Measurements from ENCODE around the gene DENND4A.

Gene DENND4A

DNA sequence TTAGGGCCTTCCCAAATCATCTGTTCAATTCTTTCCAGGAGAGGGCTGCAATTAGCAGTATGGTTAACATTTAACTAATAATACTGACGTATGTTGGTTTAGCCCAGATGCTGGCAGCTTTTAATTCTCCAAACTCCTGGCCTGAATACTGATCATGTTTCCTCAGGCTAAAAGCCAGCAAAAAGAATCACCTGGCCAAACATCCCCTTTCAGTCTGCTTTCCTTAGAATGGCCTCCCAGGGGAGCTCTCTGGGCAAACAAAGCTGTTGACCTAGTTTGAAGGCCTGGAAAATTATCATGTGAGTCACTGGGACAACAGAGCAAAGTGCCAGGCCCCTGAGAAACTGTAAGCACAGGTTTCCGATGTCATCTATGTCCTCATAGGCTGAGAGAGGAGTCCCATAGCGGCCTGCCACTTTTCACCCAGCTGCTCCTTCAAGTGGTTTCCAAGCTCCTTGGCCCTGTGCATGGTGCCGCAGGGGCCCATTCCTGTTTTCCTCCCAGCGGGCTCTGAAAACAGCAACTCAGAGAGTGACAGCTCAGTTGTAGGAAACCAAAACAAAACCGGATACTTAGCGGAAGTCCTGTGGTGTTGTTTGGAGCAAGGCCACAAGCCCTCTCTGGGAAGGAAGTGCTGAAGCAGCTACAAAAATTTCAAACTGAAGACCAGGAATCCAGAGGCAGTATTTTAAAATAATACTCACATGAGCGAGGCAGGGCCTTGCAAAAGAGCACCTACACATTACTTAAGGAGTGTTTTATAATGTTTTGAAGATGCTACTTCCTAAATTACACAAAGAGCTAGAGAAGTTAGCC lies 40.7 kb upstream of the DENND4A start:
- no peaks in the 10 kb centered on the region for H3K9me3 ChIP-seq (ENCODE audit: low read length)
- H3K9ac ChIP-seq (ENCODE audit: low read length): no peak overlapping the region
- no peaks in the 10 kb centered on the region for H3K36me3 ChIP-seq (ENCODE audit: insufficient read depth, low read length)
- peak overlapping the region in 1 of 2 donors; percentile 46 for H3K4me3 ChIP-seq (ENCODE audit: low read depth in 1 of 2, low read length in 2 of 2)
- H3K4me1 ChIP-seq (ENCODE audit: insufficient read depth, low read length): peaks cover 41% of the 10 kb centered on the region
- H3K27ac ChIP-seq (ENCODE audit: low read depth, low read length): peak overlapping the region; percentile 78
- H3K27me3 ChIP-seq (ENCODE audit: control insufficient read depth in 1 of 2, insufficient read depth in 2 of 2, low read length in 2 of 2): no peaks in the 10 kb centered on the region

DNA sequence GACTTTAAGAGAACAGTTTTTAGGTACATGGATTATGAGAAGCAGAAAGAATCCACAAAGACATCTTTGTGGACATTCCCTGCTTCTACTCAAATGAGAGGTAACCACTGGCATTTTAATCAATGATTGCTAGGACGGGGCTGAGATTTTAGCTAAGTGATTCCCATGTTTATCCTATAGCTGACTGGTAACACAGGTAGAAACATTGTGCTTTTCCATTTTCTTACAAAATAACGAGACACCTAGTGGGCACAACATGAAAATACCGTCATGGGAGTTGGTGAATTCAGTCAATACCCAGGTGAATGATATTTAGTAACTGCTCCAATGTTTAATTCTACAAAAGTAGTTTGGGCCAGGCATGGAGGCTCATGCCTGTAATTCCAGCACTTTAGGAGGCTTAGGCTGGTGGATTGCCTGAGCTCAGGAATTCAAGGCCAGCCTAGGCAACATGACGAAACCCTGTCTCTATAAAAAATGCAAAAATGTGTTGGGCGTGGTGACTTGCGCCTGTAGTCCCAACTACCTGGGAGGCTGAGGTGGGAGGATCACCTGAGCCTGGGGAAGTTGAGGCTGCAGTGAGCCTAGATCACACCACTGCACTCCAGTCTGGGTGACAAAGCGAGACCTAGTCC lies 37.2 kb upstream of the DENND4A start:
- no peaks in the 10 kb centered on the region for H3K36me3 ChIP-seq (ENCODE audit: insufficient read depth, low read length)
- H3K4me1 ChIP-seq (ENCODE audit: insufficient read depth, low read length): peaks cover 22% of the 10 kb centered on the region
- H3K4me3 ChIP-seq (ENCODE audit: low read depth in 1 of 2, low read length in 2 of 2): no peak overlapping the region
- no peaks in the 10 kb centered on the region for H3K9me3 ChIP-seq (ENCODE audit: low read length)
- no peak overlapping the region for H3K27ac ChIP-seq (ENCODE audit: low read depth, low read length)
- no peaks in the 10 kb centered on the region for H3K27me3 ChIP-seq (ENCODE audit: control insufficient read depth in 1 of 2, insufficient read depth in 2 of 2, low read length in 2 of 2)
- no peak overlapping the region for H3K9ac ChIP-seq (ENCODE audit: low read length)

- peaks cover 15% of the 10 kb centered on the region for H3K4me1 ChIP-seq (ENCODE audit: insufficient read depth, low read length)
- no peaks in the 10 kb centered on the region for H3K27me3 ChIP-seq (ENCODE audit: control insufficient read depth in 1 of 2, insufficient read depth in 2 of 2, low read length in 2 of 2)
- no peak overlapping the region for H3K27ac ChIP-seq (ENCODE audit: low read depth, low read length)
- no peak overlapping the region for H3K9ac ChIP-seq (ENCODE audit: low read length)
- H3K4me3 ChIP-seq (ENCODE audit: low read depth in 1 of 2, low read length in 2 of 2): no peak overlapping the region
- H3K36me3 ChIP-seq (ENCODE audit: insufficient read depth, low read length): no peaks in the 10 kb centered on the region
- no peaks in the 10 kb centered on the region for H3K9me3 ChIP-seq (ENCODE audit: low read length)
These were observed 36.5 kb upstream of the DENND4A start for GRCh38 chr15:65828585-65828984.

DNA sequence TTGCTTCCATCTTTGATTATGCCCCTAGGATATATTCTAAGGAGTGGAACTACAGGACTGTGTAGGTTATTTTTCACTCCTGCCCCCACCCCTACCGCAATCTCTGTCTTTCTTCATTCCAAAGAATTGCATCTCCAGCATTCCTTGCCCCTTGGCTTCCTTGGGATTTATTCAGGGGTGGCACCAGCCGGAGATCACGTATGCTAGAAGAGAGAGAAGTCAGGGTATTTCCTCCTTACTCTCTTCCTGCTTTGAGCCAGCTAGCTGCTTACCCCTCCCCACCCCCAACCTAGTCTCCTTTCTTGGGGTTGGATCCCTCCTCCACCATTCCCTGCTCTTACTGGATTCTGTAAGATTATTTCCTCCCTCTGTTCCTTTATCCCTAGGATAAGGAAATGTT lies 35.0 kb upstream of the DENND4A start:
- Histone ChIP-seq H3K4me3 (ENCODE audit: low read depth in 1 of 2, low read length in 2 of 2) (no peak overlapping the region), H3K36me3 (ENCODE audit: insufficient read depth, low read length) (no peaks in the 10 kb centered on the region), H3K9me3 (ENCODE audit: low read length) (no peaks in the 10 kb centered on the region), H3K27me3 (ENCODE audit: control insufficient read depth in 1 of 2, insufficient read depth in 2 of 2, low read length in 2 of 2) (no peaks in the 10 kb centered on the region), H3K9ac (ENCODE audit: low read length) (no peak overlapping the region), H3K27ac (ENCODE audit: low read depth, low read length) (no peak overlapping the region), H3K4me1 (ENCODE audit: insufficient read depth, low read length) (no peaks in the 10 kb centered on the region)

- Histone ChIP-seq H3K36me3 (ENCODE audit: insufficient read depth, low read length) (no peaks in the 10 kb centered on the region), H3K9me3 (ENCODE audit: low read length) (no peaks in the 10 kb centered on the region), H3K9ac (ENCODE audit: low read length) (no peak overlapping the region), H3K4me1 (ENCODE audit: insufficient read depth, low read length) (no peaks in the 10 kb centered on the region), H3K27me3 (ENCODE audit: control insufficient read depth in 1 of 2, insufficient read depth in 2 of 2, low read length in 2 of 2) (no peaks in the 10 kb centered on the region), H3K4me3 (ENCODE audit: low read depth in 1 of 2, low read length in 2 of 2) (no peak overlapping the region), H3K27ac (ENCODE audit: low read depth, low read length) (no peak overlapping the region)
These were observed 33.0 kb upstream of the DENND4A start for GRCh38 chr15:65824941-65825544.

GRCh38 chr15:65824031-65824743 lies 32.1 kb upstream of the DENND4A start:
- Histone ChIP-seq H3K27ac (ENCODE audit: low read depth, low read length) (no peak overlapping the region), H3K9me3 (ENCODE audit: low read length) (no peaks in the 10 kb centered on the region), H3K4me1 (ENCODE audit: insufficient read depth, low read length) (no peaks in the 10 kb centered on the region), H3K36me3 (ENCODE audit: insufficient read depth, low read length) (no peaks in the 10 kb centered on the region), H3K27me3 (ENCODE audit: control insufficient read depth in 1 of 2, insufficient read depth in 2 of 2, low read length in 2 of 2) (no peaks in the 10 kb centered on the region), H3K4me3 (ENCODE audit: low read depth in 1 of 2, low read length in 2 of 2) (no peak overlapping the region), H3K9ac (ENCODE audit: low read length) (no peak overlapping the region)

GRCh38 chr15:65822316-65822715 lies 30.2 kb upstream of the DENND4A start:
- H3K4me3 ChIP-seq (ENCODE audit: low read depth in 1 of 2, low read length in 2 of 2): no peak overlapping the region
- no peaks in the 10 kb centered on the region for H3K27me3 ChIP-seq (ENCODE audit: control insufficient read depth in 1 of 2, insufficient read depth in 2 of 2, low read length in 2 of 2)
- H3K4me1 ChIP-seq (ENCODE audit: insufficient read depth, low read length): no peaks in the 10 kb centered on the region

DNA sequence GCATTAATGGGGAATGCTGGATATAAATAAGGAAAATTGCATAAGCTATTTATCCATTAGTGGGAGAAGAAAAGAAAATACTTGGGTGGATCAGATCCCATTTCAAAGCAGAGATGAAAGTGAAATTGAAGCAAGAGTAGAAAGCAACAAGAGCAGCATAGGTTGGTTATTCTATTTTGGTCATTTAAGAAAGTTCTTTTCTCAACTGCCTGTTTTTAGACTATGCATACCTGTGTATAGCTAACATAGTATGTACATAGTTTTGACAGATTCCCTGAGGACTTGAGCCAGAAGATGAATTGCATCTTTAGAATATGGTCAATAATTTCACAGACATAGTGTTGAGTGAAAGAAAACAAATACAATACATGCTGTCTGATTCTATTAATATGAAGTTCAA lies 29.0 kb upstream of the DENND4A start:
- Histone ChIP-seq H3K27ac (ENCODE audit: low read depth, low read length) (no peak overlapping the region), H3K4me1 (ENCODE audit: insufficient read depth, low read length) (no peaks in the 10 kb centered on the region), H3K36me3 (ENCODE audit: insufficient read depth, low read length) (no peaks in the 10 kb centered on the region), H3K27me3 (ENCODE audit: control insufficient read depth in 1 of 2, insufficient read depth in 2 of 2, low read length in 2 of 2) (no peaks in the 10 kb centered on the region), H3K9me3 (ENCODE audit: low read length) (no peaks in the 10 kb centered on the region), H3K9ac (ENCODE audit: low read length) (no peak overlapping the region), H3K4me3 (ENCODE audit: low read depth in 1 of 2, low read length in 2 of 2) (no peak overlapping the region)

More at GRCh38 chr15:65822316-65822715, 30.2 kb upstream of the DENND4A start:
- H3K9me3 ChIP-seq (ENCODE audit: low read length): no peaks in the 10 kb centered on the region
- H3K27ac ChIP-seq (ENCODE audit: low read depth, low read length): no peak overlapping the region
- no peaks in the 10 kb centered on the region for H3K36me3 ChIP-seq (ENCODE audit: insufficient read depth, low read length)
- H3K9ac ChIP-seq (ENCODE audit: low read length): no peak overlapping the region

DNA sequence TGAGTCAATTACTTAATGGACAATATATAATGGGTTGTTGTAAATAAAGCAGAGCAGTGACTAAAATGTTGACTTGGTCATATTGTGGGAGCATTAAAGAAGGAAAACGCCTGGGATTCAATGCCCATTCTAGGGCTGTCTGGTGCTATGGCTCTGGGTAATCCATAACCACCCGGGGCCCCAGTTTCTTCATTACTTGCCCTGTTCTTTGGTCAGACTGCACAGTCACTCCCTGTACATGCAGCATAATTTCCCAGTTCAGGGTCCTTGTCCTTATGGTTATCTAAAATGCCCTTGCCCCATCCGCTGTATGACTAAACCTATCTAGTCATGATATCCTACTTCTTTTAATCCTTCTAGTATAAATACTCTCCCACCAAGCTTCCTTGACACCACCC lies 27.5 kb upstream of the DENND4A start:
- Histone ChIP-seq H3K9ac (ENCODE audit: low read length) (no peak overlapping the region), H3K9me3 (ENCODE audit: low read length) (no peaks in the 10 kb centered on the region), H3K36me3 (ENCODE audit: insufficient read depth, low read length) (no peaks in the 10 kb centered on the region), H3K4me1 (ENCODE audit: insufficient read depth, low read length) (no peaks in the 10 kb centered on the region), H3K27ac (ENCODE audit: low read depth, low read length) (no peak overlapping the region), H3K4me3 (ENCODE audit: low read depth in 1 of 2, low read length in 2 of 2) (no peak overlapping the region), H3K27me3 (ENCODE audit: control insufficient read depth in 1 of 2, insufficient read depth in 2 of 2, low read length in 2 of 2) (no peaks in the 10 kb centered on the region)

GRCh38 chr15:65818927-65819562 lies 27.0 kb upstream of the DENND4A start:
- Histone ChIP-seq H3K36me3 (ENCODE audit: insufficient read depth, low read length) (no peaks in the 10 kb centered on the region), H3K9ac (ENCODE audit: low read length) (no peak overlapping the region), H3K27ac (ENCODE audit: low read depth, low read length) (no peak overlapping the region), H3K4me1 (ENCODE audit: insufficient read depth, low read length) (no peaks in the 10 kb centered on the region), H3K4me3 (ENCODE audit: low read depth in 1 of 2, low read length in 2 of 2) (no peak overlapping the region), H3K27me3 (ENCODE audit: control insufficient read depth in 1 of 2, insufficient read depth in 2 of 2, low read length in 2 of 2) (no peaks in the 10 kb centered on the region), H3K9me3 (ENCODE audit: low read length) (no peaks in the 10 kb centered on the region)

DNA sequence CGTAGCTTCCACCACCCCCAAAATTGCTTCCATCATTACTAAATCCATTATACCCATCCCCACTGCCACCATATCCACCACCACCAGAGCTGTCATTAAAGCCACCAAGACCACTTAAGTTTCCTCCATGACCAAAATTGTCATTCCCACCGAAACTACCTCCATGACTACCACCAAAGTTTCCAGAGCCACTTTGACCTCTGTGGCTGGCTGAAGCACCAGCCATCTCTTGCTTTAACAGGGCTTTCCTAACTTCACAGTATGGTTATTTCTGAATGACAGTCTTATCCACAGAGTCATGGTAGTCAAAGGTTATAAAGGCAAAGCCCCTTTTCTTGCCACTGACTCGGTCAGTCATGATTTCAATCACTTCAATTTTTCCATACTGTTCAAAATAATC lies 24.3 kb upstream of the DENND4A start:
- H3K9ac ChIP-seq (ENCODE audit: low read length): no peak overlapping the region
- no peaks in the 10 kb centered on the region for H3K27me3 ChIP-seq (ENCODE audit: control insufficient read depth in 1 of 2, insufficient read depth in 2 of 2, low read length in 2 of 2)
- H3K36me3 ChIP-seq (ENCODE audit: insufficient read depth, low read length): no peaks in the 10 kb centered on the region
- no peak overlapping the region for H3K27ac ChIP-seq (ENCODE audit: low read depth, low read length)
- no peaks in the 10 kb centered on the region for H3K4me1 ChIP-seq (ENCODE audit: insufficient read depth, low read length)
- no peak overlapping the region for H3K4me3 ChIP-seq (ENCODE audit: low read depth in 1 of 2, low read length in 2 of 2)
- no peaks in the 10 kb centered on the region for H3K9me3 ChIP-seq (ENCODE audit: low read length)

Data from muscle layer of colon (tissue), 2 donors.